A549 treated with ZK216348 at 1 μM for 4 hours (cell line): ENCODE measurements around the gene SMPD2. TPM values are rescaled to one million over a fixed set of nuclear protein-coding genes. Genes with fewer than 3 reads are reported as not detected.

ENCODE experiments used
- total RNA-seq: library from RNA; stranded (reverse); fragments of 200-300 nt; extraction: Qiagen RNA extraction; gene quantifications from 5 replicates; pipeline ENCODE4 v1.2.3, GENCODE V29; 2022; ENCODE audit warnings: low read depth

The SMPD2 gene
- total RNA-seq, result 14.2 to 16.3 TPM (median 14.7 TPM) in 5 replicates

GRCh38 chr6:109440331-109441068, at the start of gene SMPD2, which contains the start of gene PPIL6:
Gene SMPD2 (plus strand): TSS chr6:109440724. CDS start chr6:109441122, 398 bp downstream.
Gene PPIL6 (minus strand): TSS chr6:109440628. CDS start chr6:109440590, 38 bp downstream.

GRCh38 chr6:109455437-109456110, 15.1 kb downstream of the SMPD2 start, which contains the start of gene MICAL1:
Gene MICAL1 (minus strand): TSS chr6:109455772. CDS start chr6:109454196, 1,576 bp downstream.

GRCh38 chr6:109482905-109483734, 42.6 kb downstream of the SMPD2 start, which contains the start of gene ZBTB24:
Gene ZBTB24 (minus strand): TSS chr6:109483219. CDS start chr6:109482026, 1,193 bp downstream.

Other genes with a start within 250 kb of the SMPD2 start
- 84.7 to 122 TPM (median 102 TPM) in 5 replicates for gene CD164, start 58.3 kb upstream of the SMPD2 start, total RNA-seq
- gene PPIL6, start 96 bp upstream of the SMPD2 start, total RNA-seq, result 0.81 to 4.4 TPM (median 2.0 TPM) in 5 replicates
- 11.5 to 19.5 TPM (median 15.3 TPM) in 5 replicates for gene MICAL1, start 15.0 kb downstream of the SMPD2 start, total RNA-seq
- gene ZBTB24, start 42.5 kb downstream of the SMPD2 start, total RNA-seq, result 3.5 to 5.4 TPM (median 4.2 TPM) in 5 replicates